SKM-1 treated with dmso at 0.1 percent for 144 hours (cell line): ENCODE measurements around the gene SLC25A24.

Experiments
- DNase-seq: peaks from one replicate; lab custom pipeline; 2025; ENCODE audit not compliant: unreplicated experiment; lab: John Stamatoyannopoulos, UW

Gene SLC25A24

GRCh38 chr1:108107658-108108057, 92.5 kb downstream of the SLC25A24 start:
- DNase-seq: no peak

- DNase-seq: no peak
Observed at GRCh38 chr1:108106775-108107174, 93.4 kb downstream of the SLC25A24 start.

- DNase-seq: no peak
Observed at GRCh38 chr1:108100148-108100547, 100.0 kb downstream of the SLC25A24 start.

GRCh38 chr1:108097018-108097417, 103.1 kb downstream of the SLC25A24 start:
- DNase-seq: no peak

- no peak for DNase-seq
Observed at GRCh38 chr1:108096089-108096488, 104.1 kb downstream of the SLC25A24 start.

- no peak for DNase-seq
Observed at GRCh38 chr1:108089477-108089876, 110.7 kb downstream of the SLC25A24 start.

- DNase-seq: no peak
Observed at GRCh38 chr1:108085628-108086027, 114.5 kb downstream of the SLC25A24 start.

GRCh38 chr1:108084866-108085477, 115.2 kb downstream of the SLC25A24 start:
- DNase-seq: no peak
